Upper lobe of right lung (tissue), 1 donor: ENCODE measurements around the gene RING1. TPM values are rescaled to one million over a fixed set of nuclear protein-coding genes. Genes with fewer than 3 reads are reported as not detected.

Source experiments
- ATAC-seq: fragments of 200-7000 bp; cut with Tn5 transposase; one replicate; pipeline ENCODE4 v1.9.1; 2020; ENCODE audit warnings: mild to moderate bottlenecking, moderate library complexity
- DNase-seq: peaks from one replicate; pipeline ENCODE4 v3.0.0-alpha.2; 2020
- H3K27ac ChIP-seq: fragments of 200-600 bp; one replicate; pipeline ENCODE4 v1.8.0; 2022
- H3K27me3 ChIP-seq: fragments of 200-600 bp; one replicate; pipeline ENCODE4 v1.8.0; 2022; ENCODE audit warnings: mild to moderate bottlenecking
- H3K36me3 ChIP-seq: fragments of 200-600 bp; one replicate; pipeline ENCODE4 v1.8.0; 2022
- H3K4me1 ChIP-seq: fragments of 200-600 bp; one replicate; pipeline ENCODE4 v1.8.0; 2022
- H3K4me3 ChIP-seq: fragments of 200-600 bp; one replicate; pipeline ENCODE4 v1.8.0; 2022; ENCODE audit warnings: mild to moderate bottlenecking
- H3K9me3 ChIP-seq: fragments of 200-600 bp; one replicate; pipeline ENCODE4 v1.8.0; 2022
- CTCF ChIP-seq: fragments of 200-600 bp; IDR thresholded peaks from one replicate; pipeline ENCODE4 v1.8.0; 2022; ENCODE audit warnings: antibody characterized with exemption
- intact Hi-C: fragments of 100-400 bp; cut with DNase I; formaldehyde crosslinking; loops from one replicate; pipeline ENCODE4 v1.11.0; 2022
- microRNA-seq: library from miRNA; unstranded; fragments of <30 nt; microRNA quantifications from one replicate; pipeline ENCODE4 v1.2.0, GENCODE V29; 2020; ENCODE audit warnings: borderline microRNAs expressed
- total RNA-seq: library from RNA; stranded (reverse); fragmentation: NEBNext Ultra II Directional; extraction: Animal tissue kit (Norgen Biotek cat#: 25700); gene quantifications from one replicate; pipeline ENCODE4 v1.2.1, GENCODE V29; 2021
- donor health status: DM: no; HTN: yes; CAD: no; lungs with severe emphysema.

Gene RING1
- total RNA-seq, 1 donor from 2014 or later = 42.0 TPM

GRCh38 chr6:33252759-33253158 lies 44.5 kb downstream of the RING1 start:
- Histone ChIP-seq H3K9me3 (no peaks in the 10 kb centered on the region), H3K27ac (no peak overlapping the region), H3K36me3 (peaks cover 35% of the 10 kb centered on the region), H3K27me3 (no peaks in the 10 kb centered on the region), H3K4me3 (no peak overlapping the region), H3K4me1 (peaks cover 20% of the 10 kb centered on the region)
- ATAC-seq (no peak), DNase-seq (no peak)
- intact Hi-C loops = no loop called here
- TF ChIP-seq CTCF = no peak

GRCh38 chr6:33254591-33254990 lies 46.3 kb downstream of the RING1 start:
- H3K9me3 ChIP-seq = no peaks in the 10 kb centered on the region
- no peak overlapping the region for H3K27ac ChIP-seq
- intact Hi-C loops = no loop called here
- DNase-seq (no peak), ATAC-seq (no peak)
- H3K27me3 ChIP-seq = no peaks in the 10 kb centered on the region
- TF ChIP-seq CTCF = no peak
- no peak overlapping the region for H3K4me3 ChIP-seq
- peaks cover 16% of the 10 kb centered on the region for H3K4me1 ChIP-seq
- peaks cover 47% of the 10 kb centered on the region for H3K36me3 ChIP-seq

GRCh38 chr6:33259032-33259431 lies 50.7 kb downstream of the RING1 start:
- H3K4me1 ChIP-seq = no peaks in the 10 kb centered on the region
- H3K27ac ChIP-seq = no peak overlapping the region
- H3K27me3 ChIP-seq = no peaks in the 10 kb centered on the region
- no peak for DNase-seq
- ATAC-seq = no peak
- H3K4me3 ChIP-seq = no peak overlapping the region
- no peak for TF ChIP-seq CTCF
- intact Hi-C loops = no loop called here
- peaks cover 64% of the 10 kb centered on the region for H3K36me3 ChIP-seq
- no peaks in the 10 kb centered on the region for H3K9me3 ChIP-seq

Small RNAs within 50 kb of the gene (microRNA-seq; reads per million reads assigned to microRNA genes)
- 1.5 reads per million for gene MIR219A1

Other genes starting within 250 kb of the RING1 start
- gene BRD2, start 239.9 kb upstream of the RING1 start, total RNA-seq = 155 TPM
- gene HLA-DOA, start 198.9 kb upstream of the RING1 start, total RNA-seq = 25.2 TPM
- gene HLA-DPA1, start 134.9 kb upstream of the RING1 start, total RNA-seq = 491 TPM
- 385 TPM for gene HLA-DPB1, start 132.5 kb upstream of the RING1 start, total RNA-seq
- gene COL11A2, start 16.0 kb upstream of the RING1 start, total RNA-seq = 1.2 TPM
- 46.6 TPM for gene RXRB, start 7.8 kb upstream of the RING1 start, total RNA-seq
- 89.1 TPM for gene SLC39A7, start 7.6 kb upstream of the RING1 start, total RNA-seq
- 14.7 TPM for gene HSD17B8, start 3.8 kb upstream of the RING1 start, total RNA-seq
- 47.5 TPM for gene VPS52, start 63.4 kb downstream of the RING1 start, total RNA-seq
- gene RPS18, start 63.6 kb downstream of the RING1 start, total RNA-seq = 1,687 TPM
- 16.8 TPM for gene B3GALT4, start 68.6 kb downstream of the RING1 start, total RNA-seq
- gene WDR46, start 80.7 kb downstream of the RING1 start, total RNA-seq = 37.0 TPM
- 39.3 TPM for gene PFDN6, start 81.1 kb downstream of the RING1 start, total RNA-seq
- gene RGL2, start 90.4 kb downstream of the RING1 start, total RNA-seq = 114 TPM
- gene TAPBP, start 105.6 kb downstream of the RING1 start, total RNA-seq = 191 TPM
- gene ZBTB22, start 109.2 kb downstream of the RING1 start, total RNA-seq = 26.2 TPM
- 35.0 TPM for gene DAXX, start 114.5 kb downstream of the RING1 start, total RNA-seq
- gene KIFC1, start 183.3 kb downstream of the RING1 start, total RNA-seq = 2.3 TPM
- 74.3 TPM for gene PHF1, start 202.5 kb downstream of the RING1 start, total RNA-seq
- 144 TPM for gene CUTA, start 209.6 kb downstream of the RING1 start, total RNA-seq
- 23.0 TPM for gene SYNGAP1, start 211.6 kb downstream of the RING1 start, total RNA-seq
- 5.8 TPM for gene ZBTB9, start 246.1 kb downstream of the RING1 start, total RNA-seq